MM.1S (cell line): ENCODE results near the gene ACADVL.
"Not testable (repeated sequence)": the region's sequence is repeated elsewhere in the genome, so short reads cannot be mapped to it uniquely, and the experiment has no call there.

Experiments
- DNase-seq: peaks from one replicate; pipeline ENCODE4 v3.0.0-alpha.2; 2015
- H2AFZ ChIP-seq: fragments of 300-600 bp; sonication (generic); 2 replicates; pipeline ENCODE4 v1.6.0; 2016; ENCODE audit warnings: antibody characterized with exemption, low read length
- H3F3A ChIP-seq: fragments of 300-600 bp; sonication (generic); 2 replicates; pipeline ENCODE4 v1.6.1; 2016; ENCODE audit warnings: mild to moderate bottlenecking, antibody characterized with exemption, low read length, moderate library complexity, mixed read lengths; ENCODE audit not compliant: insufficient read depth
- H3K27ac ChIP-seq: fragments of 300-600 bp; sonication (generic); 2 replicates; pipeline ENCODE4 v1.5.1; 2016; ENCODE audit warnings: mild to moderate bottlenecking, low read length
- H3K27me3 ChIP-seq: fragments of 300-600 bp; sonication (generic); replicated peaks from 2 replicates; pipeline ENCODE4 v1.6.0; 2016; ENCODE audit warnings: low read length; ENCODE audit not compliant: insufficient read depth
- H3K36me3 ChIP-seq: fragments of 300-600 bp; sonication (generic); replicated peaks from 2 replicates; pipeline ENCODE4 v1.6.1; 2016; ENCODE audit warnings: mild to moderate bottlenecking, low read length, mixed read lengths; ENCODE audit not compliant: insufficient read depth
- H3K4me1 ChIP-seq: fragments of 300-600 bp; sonication (generic); 2 replicates; pipeline ENCODE4 v1.6.1; 2016; ENCODE audit warnings: low read length, mixed read lengths
- H3K4me2 ChIP-seq: fragments of 300-600 bp; sonication (generic); 2 replicates; pipeline ENCODE4 v1.6.0; 2016; ENCODE audit warnings: low read depth, low read length
- H3K4me3 ChIP-seq: fragments of 300-600 bp; sonication (generic); 2 replicates; pipeline ENCODE4 v1.5.1; 2016; ENCODE audit warnings: low read length, mixed read lengths
- H3K79me2 ChIP-seq: fragments of 300-600 bp; sonication (generic); 2 replicates; pipeline ENCODE4 v1.6.1; 2016; ENCODE audit warnings: mixed run types, low read length, mixed read lengths
- H3K9ac ChIP-seq: fragments of 300-600 bp; sonication (generic); 2 replicates; pipeline ENCODE4 v1.6.1; 2016; ENCODE audit warnings: low read length, mixed read lengths
- H3K9me2 ChIP-seq: fragments of 300-600 bp; sonication (generic); replicated peaks from 2 replicates; pipeline ENCODE4 v1.6.1; 2016; ENCODE audit warnings: mild to moderate bottlenecking, low read length, mixed read lengths; ENCODE audit not compliant: insufficient read depth
- H3K9me3 ChIP-seq: fragments of 300-600 bp; sonication (generic); replicated peaks from 2 replicates; pipeline ENCODE4 v1.6.1; 2016; ENCODE audit warnings: mild to moderate bottlenecking, low read length, mixed read lengths; ENCODE audit not compliant: insufficient read depth
- H4K20me1 ChIP-seq: fragments of 300-600 bp; sonication (generic); 2 replicates; pipeline ENCODE4 v1.6.1; 2016; ENCODE audit warnings: mild to moderate bottlenecking, low read length, moderate library complexity, mixed read lengths; ENCODE audit not compliant: insufficient read depth
- CTCF ChIP-seq: fragments of 300-600 bp; sonication (generic); IDR thresholded peaks from 2 replicates; pipeline ENCODE4 v1.5.1; 2016; ENCODE audit warnings: antibody characterized with exemption, low read length, mixed read lengths
- EZH2 ChIP-seq: fragments of 300-600 bp; sonication (generic); optimal IDR thresholded peaks from 2 replicates; pipeline ENCODE3; 2017; ENCODE audit warnings: low read depth, mild to moderate bottlenecking, antibody characterized with exemption, low read length, mixed read lengths
- EZH2phosphoT487 ChIP-seq: fragments of 300-600 bp; sonication (generic); IDR thresholded peaks from 2 replicates; pipeline ENCODE4 v1.6.1; 2018; ENCODE audit warnings: antibody characterized with exemption, low read length

The ACADVL gene

GRCh38 chr17:7219812-7220592 is at the start of gene ACADVL, which contains the start of gene DLG4:
TSS of gene ACADVL (plus strand) at chr17:7219938. CDS start at chr17:7219985, 47 bp downstream.
TSS of gene DLG4 (minus strand) at chr17:7219836.
- H3K27ac ChIP-seq: peak within 1 kb of the TSS; percentile 35; the same call in 1 of the 2 replicates
- peak within 1 kb of the TSS; percentile 50 for H2AFZ ChIP-seq
- peak within 1 kb of the TSS; percentile 72 for H3K4me2 ChIP-seq

DNA sequence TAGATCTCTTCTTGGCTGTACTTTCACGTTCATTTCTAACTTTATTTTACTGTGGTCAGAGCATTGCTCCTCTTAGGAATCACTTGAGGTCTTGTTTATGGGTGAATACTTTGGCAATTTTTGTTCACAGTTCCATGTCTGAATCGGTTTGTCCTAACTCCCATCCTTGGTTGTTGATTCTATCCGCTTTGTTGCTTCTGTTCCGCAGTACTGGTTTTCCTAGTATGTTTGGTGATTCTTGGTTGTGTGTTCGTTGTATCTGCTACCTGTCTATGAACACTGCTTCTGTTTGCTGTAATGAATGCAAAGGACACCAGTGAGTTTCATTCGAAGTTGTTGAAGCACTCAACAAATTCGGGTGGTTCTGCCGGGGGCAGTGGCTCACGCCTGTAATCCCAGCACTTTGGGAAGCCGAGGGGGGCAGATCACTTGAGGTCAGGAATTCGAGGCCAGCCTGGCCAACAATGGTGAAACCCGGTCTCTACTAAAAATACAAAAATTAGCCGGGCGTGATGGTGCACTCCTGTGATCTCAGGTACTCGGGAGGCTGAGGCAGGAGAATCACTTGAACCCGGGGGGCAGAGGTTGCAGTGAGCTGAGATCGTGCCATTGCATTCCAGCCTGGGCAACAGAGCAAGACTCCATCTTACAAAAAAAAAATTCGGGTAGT is 47.1 kb upstream of the ACADVL start:
- H3K4me1 ChIP-seq, H3K36me3 ChIP-seq, DNase-seq, H3K4me2 ChIP-seq, H3K79me2 ChIP-seq, H3K9me3 ChIP-seq, H3K9me2 ChIP-seq, H3F3A ChIP-seq, H3K4me3 ChIP-seq, H4K20me1 ChIP-seq, H3K9ac ChIP-seq, H2AFZ ChIP-seq, H3K27ac ChIP-seq: not testable (repeated sequence)
- H3K27me3 ChIP-seq: peaks cover 71% of the 10 kb centered on the region

More at GRCh38 chr17:7219812-7220592, at the start of gene ACADVL, which contains the start of gene DLG4:
- no peaks in the 10 kb centered on the region for H3K9me3 ChIP-seq
- TF ChIP-seq CTCF: no peak
- no peak for TF ChIP-seq EZH2
- TF ChIP-seq EZH2phosphoT487: no peak
- H3K27me3 ChIP-seq: peaks cover 17% of the 10 kb centered on the region
- H3K4me3 ChIP-seq: peak within 1 kb of the TSS; percentile 87
- no peaks in the 10 kb centered on the region for H3F3A ChIP-seq
- H3K9ac ChIP-seq: peak within 1 kb of the TSS; percentile 75
- peaks cover 16% of the 10 kb centered on the region for H3K4me1 ChIP-seq
- H3K79me2 ChIP-seq: peaks cover 35% of the 10 kb centered on the region
- no peaks in the 10 kb centered on the region for H3K9me2 ChIP-seq
- peak; percentile 79 for DNase-seq
- H4K20me1 ChIP-seq: no peaks in the 10 kb centered on the region
- H3K36me3 ChIP-seq: 0 out of 2 replicates have a peak, but pooled peaks cover 6% of the 10 kb centered on the region

DNA sequence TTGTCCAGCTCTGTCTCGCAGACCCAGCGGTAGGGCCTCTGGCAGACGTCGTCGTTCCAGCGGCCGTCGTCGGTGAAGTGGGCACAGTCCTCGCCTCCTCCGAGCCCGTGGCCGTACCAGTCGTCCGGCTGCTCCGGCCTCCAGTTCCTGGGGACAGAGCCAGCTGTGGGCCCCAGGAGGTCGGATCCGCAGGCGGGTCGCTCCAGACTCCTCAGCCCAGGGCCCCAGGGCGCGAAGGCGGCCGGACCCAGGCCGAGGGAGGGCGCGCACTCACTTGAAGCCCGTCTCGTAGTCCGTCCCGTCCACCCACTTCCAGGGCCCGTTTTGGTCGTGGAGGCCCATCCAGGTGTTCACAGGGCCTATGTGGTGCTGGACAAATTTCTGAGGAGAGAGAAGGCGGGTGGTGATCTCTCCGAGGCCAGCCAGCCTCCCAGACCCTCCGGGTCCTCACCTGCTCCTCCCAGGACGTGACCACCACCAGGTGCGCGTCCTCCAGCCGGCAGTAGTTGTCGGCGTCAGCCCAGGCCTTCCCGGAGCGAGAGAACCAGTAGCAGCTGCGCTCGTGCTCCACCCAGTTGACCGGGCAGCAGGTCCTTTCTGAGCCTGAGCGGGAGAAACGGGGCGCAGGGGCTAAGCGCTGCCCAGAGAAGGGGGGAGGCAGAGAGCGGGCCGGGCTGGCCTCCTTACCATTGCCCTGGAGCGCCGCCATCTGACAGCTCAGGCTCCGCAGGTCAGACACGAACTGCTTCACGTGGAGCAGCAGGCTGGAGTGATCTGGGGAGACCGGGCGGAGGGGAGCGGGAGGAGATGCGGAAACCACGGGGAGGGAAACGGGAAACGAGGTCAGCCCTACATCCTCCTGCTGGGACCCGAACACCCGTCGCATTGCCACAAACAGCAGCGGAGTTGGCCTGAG is 45.8 kb upstream of the ACADVL start:
- H3K36me3 ChIP-seq: no peaks in the 10 kb centered on the region
- H4K20me1 ChIP-seq: no peaks in the 10 kb centered on the region
- H3K4me3 ChIP-seq: no peak overlapping the region
- no peaks in the 10 kb centered on the region for H3K9me3 ChIP-seq
- no peaks in the 10 kb centered on the region for H3F3A ChIP-seq
- no peaks in the 10 kb centered on the region for H3K9me2 ChIP-seq
- H3K27ac ChIP-seq: no peak overlapping the region
- no peaks in the 10 kb centered on the region for H3K79me2 ChIP-seq
- peaks cover 71% of the 10 kb centered on the region for H3K27me3 ChIP-seq
- H3K9ac ChIP-seq: no peak overlapping the region
- TF ChIP-seq EZH2 (no peak), CTCF (no peak), EZH2phosphoT487 (no peak)
- no peak for DNase-seq
- H3K4me1 ChIP-seq: 0 out of 2 replicates have a peak, but pooled peaks cover 2% of the 10 kb centered on the region
- no peak overlapping the region for H2AFZ ChIP-seq
- H3K4me2 ChIP-seq: no peak overlapping the region
